Prostate gland (tissue), 2 donors: ENCODE measurements around the gene SGK2. TPM values are rescaled to one million over a fixed set of nuclear protein-coding genes. Genes with fewer than 3 reads are reported as not detected.

Experiments
- DNase-seq: peaks from one replicate; pipeline ENCODE4 v3.0.0-alpha.2; 2019; ENCODE audit warnings: low spot score
- H3K27ac ChIP-seq, 2 donors: fragments of 200-600 bp; sonication (generic); 2 replicates each; pipeline ENCODE4 v1.5.1; 2017 to 2019
- H3K27me3 ChIP-seq: fragments of 200-600 bp; sonication (generic); replicated peaks from 2 replicates; pipeline ENCODE4 v1.5.1; 2019; ENCODE audit not compliant: insufficient read depth
- H3K36me3 ChIP-seq, 2 donors: fragments of 200-600 bp; sonication (generic); 1 replicate in 1 of 2; 2 replicates in 1 of 2; pipeline versions ENCODE4 v1.5.1 to v1.8.1; 2017 to 2019
- H3K4me1 ChIP-seq: fragments of 200-600 bp; sonication (generic); replicated peaks from 2 replicates; pipeline ENCODE4 v1.5.1; 2019
- H3K4me3 ChIP-seq, 2 donors: fragments of 200-600 bp; sonication (generic); 2 replicates each; pipeline ENCODE4 v1.5.1; 2017 to 2019
- H3K9me3 ChIP-seq: fragments of 200-600 bp; sonication (generic); 2 replicates; pipeline ENCODE4 v1.5.1; 2017
- CTCF ChIP-seq, 4 experiments: fragments of 200-600 bp in 2 of 4; fragments of 450-650 bp in 2 of 4; sonication (generic) in 2 of 4; IDR thresholded peaks; 1 replicate in 3 of 4; 2 replicates in 1 of 4; pipeline ENCODE4 v1.5.1; 2016 to 2019; ENCODE audit warnings: antibody characterized with exemption in 4 of 4, mild to moderate bottlenecking in 2 of 4, moderate library complexity in 2 of 4
- POLR2A ChIP-seq: fragments of 450-650 bp; IDR thresholded peaks from one replicate; pipeline ENCODE4 v1.6.1; 2016; ENCODE audit warnings: antibody characterized with exemption, mild to moderate bottlenecking
- POLR2AphosphoS5 ChIP-seq: sonication (generic); formaldehyde crosslinking; IDR thresholded peaks from one replicate; pipeline ENCODE4 v1.6.1; 2017; ENCODE audit warnings: antibody characterized with exemption
- WGBS: methylation state at CpG from one replicate; pipeline ENCODE4 v1.1.5; 2018; 5-methylcytosine and 5-hydroxymethylcytosine counted together
- intact Hi-C: fragments of 100-400 bp; cut with DNase I; formaldehyde crosslinking; loops from one replicate; pipeline ENCODE4 v1.14.2; 2022
- total RNA-seq, 2 donors: library from RNA; depleted of rRNA; stranded (reverse); fragments of >200 nt; gene quantifications; one replicate each; pipeline ENCODE4 v1.1.0, GENCODE V29; 2016

SGK2 gene
- total RNA-seq, 2 donors from 2014 or later = 0.68 to 4.5 TPM

GRCh38 chr20:43571771-43572170 lies 12.9 kb downstream of the SGK2 start:
- intact Hi-C loops = no loop called here
- Histone ChIP-seq H3K4me1 (no peaks in the 10 kb centered on the region), H3K4me3 (no peak overlapping the region), H3K9me3 (no peaks in the 10 kb centered on the region), H3K36me3 (no peaks in the 10 kb centered on the region), H3K27me3 (no peaks in the 10 kb centered on the region), H3K27ac (no peak overlapping the region)
- DNase-seq = no peak
- TF ChIP-seq POLR2A (no peak), CTCF (IDR thresholded peaks at IDR 0.05) (no peak), POLR2AphosphoS5 (no peak)
- WGBS = 85% methylated on average over 6 of the region's 6 CpGs

GRCh38 chr20:43572891-43573290 lies 14.1 kb downstream of the SGK2 start:
- TF ChIP-seq CTCF (IDR thresholded peaks at IDR 0.05) = no peak
- TF ChIP-seq POLR2A = no peak
- TF ChIP-seq POLR2AphosphoS5 = no peak
- H3K36me3 ChIP-seq = no peaks in the 10 kb centered on the region
- no peak overlapping the region for H3K4me3 ChIP-seq
- H3K9me3 ChIP-seq = no peaks in the 10 kb centered on the region
- H3K27ac ChIP-seq = no peak overlapping the region
- intact Hi-C loops = no loop called here
- H3K4me1 ChIP-seq = no peaks in the 10 kb centered on the region
- H3K27me3 ChIP-seq = no peaks in the 10 kb centered on the region
- 92% methylated on average over 8 of the region's 8 CpGs for WGBS
- no peak for DNase-seq

- Histone ChIP-seq H3K36me3 (no peaks in the 10 kb centered on the region), H3K4me3 (no peak overlapping the region), H3K27ac (no peak overlapping the region), H3K9me3 (no peaks in the 10 kb centered on the region), H3K4me1 (no peaks in the 10 kb centered on the region), H3K27me3 (no peaks in the 10 kb centered on the region)
- no peak for DNase-seq
- whole genome bisulfite sequencing = 72% methylated on average over 10 of the region's 10 CpGs
- intact Hi-C loops = no loop called here
- TF ChIP-seq CTCF (IDR thresholded peaks at IDR 0.05) = no peak
- no peak for TF ChIP-seq POLR2A
- TF ChIP-seq POLR2AphosphoS5 = no peak
Measured at GRCh38 chr20:43576108-43576507, 17.3 kb downstream of the SGK2 start.

GRCh38 chr20:43579861-43580793 lies 21.3 kb downstream of the SGK2 start:
- TF ChIP-seq CTCF (IDR thresholded peaks at IDR 0.05) = no peak
- TF ChIP-seq POLR2AphosphoS5 = no peak
- no peak for TF ChIP-seq POLR2A
- Histone ChIP-seq H3K27ac (no peak overlapping the region), H3K27me3 (no peaks in the 10 kb centered on the region), H3K4me3 (no peak overlapping the region), H3K4me1 (no peaks in the 10 kb centered on the region), H3K9me3 (no peaks in the 10 kb centered on the region), H3K36me3 (no peaks in the 10 kb centered on the region)
- intact Hi-C loops = no loop called here
- DNase-seq = no peak
- WGBS = 49% methylated on average over 7 of the region's 7 CpGs
